Stimulated activated effector memory CD8-positive, alpha-beta T cell treated with anti-CD3 and anti-CD28 coated beads, Interleukin-12 subunit alpha, Interleukin-12 subunit beta, amount 100 ng/mL, for 72 hours (primary cell): ENCODE data around the gene PTER.

ENCODE experiments used
- ATAC-seq: fragments of 150-1000 bp; cut with Tn5 transposase; 2 replicates; pipeline ENCODE4 v1.10.0; 2021
- DNase-seq, 2 donors: peaks; one replicate each; pipeline ENCODE4 v3.0.0; 2021 to 2022; ENCODE audit warnings: low spot score in 2 of 2
- H3K27ac Mint-ChIP-seq: one replicate; pipeline ENCODE4 v1.8.0; 2022; ENCODE audit warnings: mild to moderate bottlenecking, mixed read lengths
- H3K36me3 Mint-ChIP-seq: one replicate; pipeline ENCODE4 v1.8.0; 2022; ENCODE audit warnings: mild to moderate bottlenecking, mixed read lengths
- H3K4me1 Mint-ChIP-seq: one replicate; pipeline ENCODE4 v1.8.0; 2022; ENCODE audit warnings: mixed read lengths
- H3K4me3 Mint-ChIP-seq: one replicate; pipeline ENCODE4 v1.8.0; 2022; ENCODE audit warnings: mild to moderate bottlenecking, mixed read lengths
- H3K9me3 Mint-ChIP-seq: one replicate; pipeline ENCODE4 v1.8.0; 2022; ENCODE audit warnings: mixed read lengths

PTER gene

DNA sequence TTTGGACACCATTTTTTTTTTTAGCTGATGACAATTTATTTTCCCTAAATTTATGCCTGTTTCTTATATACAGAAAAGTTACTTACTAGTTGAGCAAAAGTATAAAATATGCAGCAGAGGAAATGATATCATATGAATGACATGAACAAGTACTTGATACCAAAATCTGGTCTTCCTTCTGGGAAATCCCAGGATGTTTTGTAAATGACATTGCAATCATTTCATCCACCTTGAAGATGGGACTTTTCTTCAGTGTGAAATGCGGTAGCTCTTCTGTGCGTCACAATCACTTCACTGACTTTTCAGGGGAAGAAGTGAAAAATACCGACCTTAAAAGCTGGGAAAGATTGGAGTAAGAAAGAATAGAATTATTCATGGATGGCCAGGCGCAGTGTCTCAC lies 61.1 kb downstream of the PTER start:
- ATAC-seq (no peak), DNase-seq (no peak)

DNA sequence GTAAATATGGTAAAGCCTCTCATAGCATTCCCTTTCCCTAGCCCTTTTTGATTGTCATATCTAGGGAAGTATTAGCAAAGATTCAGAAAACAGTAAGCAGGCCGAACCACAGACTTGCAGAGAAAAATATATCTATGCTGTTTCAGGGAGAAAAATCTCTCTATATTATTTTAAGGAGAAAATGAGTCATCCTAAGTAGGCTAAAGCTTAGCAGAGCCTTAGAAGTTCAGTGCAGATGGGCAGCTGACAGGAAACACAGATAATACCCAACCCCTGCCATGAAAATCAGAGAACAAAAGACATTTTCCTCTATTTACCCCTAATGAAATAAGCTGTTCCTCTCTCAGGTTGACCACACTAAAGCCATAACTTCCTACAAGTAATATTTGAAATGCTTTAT lies 68.4 kb downstream of the PTER start:
- peaks cover 5% of the 10 kb centered on the region for H3K4me1 Mint-ChIP-seq
- peaks cover 5% of the 10 kb centered on the region for H3K36me3 Mint-ChIP-seq
- no peak overlapping the region for H3K27ac Mint-ChIP-seq
- ATAC-seq (no peak), DNase-seq (no peak)
- H3K4me3 Mint-ChIP-seq, result no peak overlapping the region
- H3K9me3 Mint-ChIP-seq, result no peaks in the 10 kb centered on the region

More for the DNA sequence above, 61.1 kb downstream of the PTER start:
- no peaks in the 10 kb centered on the region for H3K9me3 Mint-ChIP-seq
- no peak overlapping the region for H3K4me3 Mint-ChIP-seq
- H3K36me3 Mint-ChIP-seq, result peaks cover 7% of the 10 kb centered on the region
- peaks cover 11% of the 10 kb centered on the region for H3K4me1 Mint-ChIP-seq
- H3K27ac Mint-ChIP-seq, result no peak overlapping the region

DNA sequence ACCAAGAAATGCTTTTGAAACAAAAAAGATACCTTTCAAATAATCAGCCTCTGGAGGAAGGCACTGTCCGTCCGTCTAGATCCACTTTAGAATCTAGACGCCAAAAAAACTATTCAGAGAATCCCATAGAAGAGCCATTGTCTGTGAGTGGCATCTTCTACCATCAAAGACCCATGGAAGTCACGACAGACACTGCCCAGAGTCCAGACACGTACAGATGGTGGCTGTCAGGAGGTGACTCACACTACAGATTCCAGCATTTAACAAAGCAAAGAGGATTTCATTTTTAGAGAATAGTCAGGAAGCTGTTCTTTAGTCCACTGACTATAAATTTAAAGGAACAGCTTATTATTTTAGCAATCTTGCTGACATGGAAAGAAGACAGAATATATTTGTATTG lies 73.2 kb downstream of the PTER start:
- H3K4me1 Mint-ChIP-seq, result no peaks in the 10 kb centered on the region
- no peak overlapping the region for H3K27ac Mint-ChIP-seq
- DNase-seq, result no peak
- no peaks in the 10 kb centered on the region for H3K9me3 Mint-ChIP-seq
- ATAC-seq, result no peak
- H3K36me3 Mint-ChIP-seq, result peaks cover 21% of the 10 kb centered on the region
- no peak overlapping the region for H3K4me3 Mint-ChIP-seq

DNA sequence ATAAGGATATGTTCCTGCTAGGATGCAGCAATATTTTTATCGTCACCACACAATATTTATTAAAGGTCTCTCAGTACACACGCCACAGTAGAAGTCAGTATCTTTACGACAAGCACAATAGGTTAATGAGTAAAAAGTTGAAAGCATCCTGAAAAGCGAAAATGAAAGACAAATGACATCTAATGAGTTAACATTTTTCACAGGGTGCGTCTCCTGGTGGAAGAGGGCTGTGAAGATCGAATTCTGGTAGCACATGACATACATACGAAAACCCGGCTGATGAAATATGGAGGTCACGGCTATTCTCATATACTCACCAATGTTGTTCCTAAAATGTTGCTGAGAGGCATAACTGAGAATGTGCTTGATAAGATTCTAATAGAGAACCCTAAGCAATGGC lies 74.0 kb downstream of the PTER start:
- H3K4me1 Mint-ChIP-seq, result no peaks in the 10 kb centered on the region
- no peak for DNase-seq
- ATAC-seq, result no peak
- H3K36me3 Mint-ChIP-seq, result peaks cover 21% of the 10 kb centered on the region
- H3K4me3 Mint-ChIP-seq, result no peak overlapping the region
- no peak overlapping the region for H3K27ac Mint-ChIP-seq
- no peaks in the 10 kb centered on the region for H3K9me3 Mint-ChIP-seq

DNA sequence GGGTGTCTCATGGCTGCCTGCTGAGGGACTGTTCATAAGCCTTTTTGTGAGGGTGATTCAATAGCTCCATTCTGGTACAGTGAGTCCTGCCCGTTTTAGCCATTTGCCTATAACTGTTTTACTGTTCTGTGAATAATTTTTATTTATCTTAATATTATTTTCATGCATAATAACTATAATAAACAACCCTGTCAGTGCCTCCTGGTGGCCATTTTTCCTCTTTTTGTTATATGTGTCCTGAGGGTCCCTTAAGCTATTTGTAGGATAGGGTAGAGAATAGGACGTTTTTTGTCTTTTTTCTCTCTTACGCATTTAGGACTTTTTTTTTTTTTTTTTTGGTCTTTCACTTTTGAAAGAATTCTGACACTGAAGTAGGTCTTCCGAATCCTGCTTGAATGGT lies 82.0 kb downstream of the PTER start:
- peak overlapping the region; percentile 74 for H3K4me3 Mint-ChIP-seq
- peaks cover 7% of the 10 kb centered on the region for H3K36me3 Mint-ChIP-seq
- peaks cover 8% of the 10 kb centered on the region for H3K4me1 Mint-ChIP-seq

DNA sequence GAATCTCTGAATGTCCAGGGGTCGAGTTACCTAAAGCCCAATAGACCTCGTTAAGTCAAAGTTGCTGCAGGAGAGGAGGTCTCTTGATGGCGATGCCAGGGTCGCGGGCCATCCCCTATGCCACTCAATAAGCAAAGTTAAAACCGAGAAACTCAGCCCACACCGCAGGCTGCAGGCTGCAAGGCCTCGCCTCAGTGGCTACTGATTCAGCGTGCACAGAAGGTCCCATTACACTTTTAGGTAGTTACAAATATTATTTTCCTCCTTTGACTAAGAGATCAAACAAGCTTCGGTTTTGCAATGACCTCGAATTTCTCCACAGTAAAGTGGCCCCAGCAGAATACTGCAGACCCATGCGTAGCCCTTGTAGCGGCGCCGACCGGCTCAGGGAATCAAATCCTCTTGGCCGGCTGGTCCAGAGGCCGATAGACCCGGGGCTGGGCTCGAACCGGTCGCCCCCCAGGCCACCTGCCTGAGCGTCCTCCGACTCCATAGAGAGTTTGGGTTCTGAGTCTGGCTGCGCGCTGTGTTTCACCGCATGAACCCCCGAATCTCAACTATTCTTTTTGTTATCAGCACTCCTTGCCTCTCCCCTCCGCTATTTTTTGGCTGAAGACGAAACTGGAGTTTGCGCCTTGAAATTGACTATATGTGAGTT lies 82.6 kb downstream of the PTER start:
- peaks cover 8% of the 10 kb centered on the region for H3K4me1 Mint-ChIP-seq
- no peak for ATAC-seq
- H3K4me3 Mint-ChIP-seq, result peak overlapping the region; percentile 74
- H3K9me3 Mint-ChIP-seq, result no peaks in the 10 kb centered on the region
- H3K36me3 Mint-ChIP-seq, result peaks cover 7% of the 10 kb centered on the region
- H3K27ac Mint-ChIP-seq, result no peak overlapping the region
- DNase-seq, result no peak

More for the DNA sequence above, 82.0 kb downstream of the PTER start:
- Mint-ChIP-seq H3K27ac (no peak overlapping the region), H3K9me3 (no peaks in the 10 kb centered on the region)
- ATAC-seq, result no peak
- no peak for DNase-seq

DNA sequence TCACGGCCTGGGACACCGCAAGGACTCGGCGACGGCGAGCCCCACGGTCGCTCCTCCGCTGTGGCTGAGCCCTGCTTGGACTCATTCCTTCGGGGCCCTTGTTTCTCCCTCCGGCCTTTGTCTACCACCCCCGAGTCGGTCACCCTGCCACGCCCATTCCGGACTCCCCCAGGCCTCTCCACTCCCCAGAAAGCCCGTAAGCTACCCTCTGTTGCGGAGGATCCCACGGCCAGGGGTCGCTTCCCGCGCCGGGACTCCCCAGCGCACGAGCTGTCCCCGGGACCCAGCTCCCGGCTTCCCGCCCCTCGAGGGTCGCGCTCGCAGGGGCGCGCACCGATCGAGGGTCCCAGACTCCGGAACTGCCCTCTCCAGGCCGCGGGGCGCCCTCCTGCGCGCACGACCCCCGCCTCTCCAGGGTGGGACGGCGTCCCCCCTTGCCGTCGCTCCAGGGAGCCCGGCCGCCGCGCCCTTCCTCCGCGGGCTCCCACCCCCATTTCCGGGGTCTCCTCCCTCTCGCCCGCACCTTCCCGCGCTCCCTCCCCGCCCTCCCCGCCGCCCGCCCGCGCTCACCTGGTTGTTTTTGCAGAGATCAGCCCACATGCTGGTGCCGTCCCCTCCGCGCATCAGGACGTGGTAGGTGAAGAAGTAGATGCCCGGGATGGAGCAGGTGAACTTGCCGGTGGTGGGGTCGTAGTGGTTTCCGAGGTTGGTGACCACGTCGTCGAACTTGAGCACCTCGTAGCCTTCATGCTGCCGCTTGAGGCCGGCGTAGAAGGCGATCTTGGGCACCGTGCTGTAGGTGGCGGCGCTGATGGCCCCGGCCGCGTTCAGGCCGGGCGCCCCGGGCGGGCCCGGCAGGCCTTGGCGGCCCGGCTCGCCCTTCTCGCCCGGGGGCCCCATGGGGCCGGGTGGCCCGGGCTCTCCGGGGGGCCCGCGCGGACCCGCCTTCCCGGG lies 83.4 kb downstream of the PTER start:
- Mint-ChIP-seq H3K9me3 (no peaks in the 10 kb centered on the region), H3K4me1 (peaks cover 8% of the 10 kb centered on the region), H3K27ac (no peak overlapping the region), H3K36me3 (peaks cover 12% of the 10 kb centered on the region), H3K4me3 (peak overlapping the region; percentile 74)
- peak; percentile 51 for ATAC-seq
- DNase-seq, result peak in 1 of 2 donors; percentile 52

DNA sequence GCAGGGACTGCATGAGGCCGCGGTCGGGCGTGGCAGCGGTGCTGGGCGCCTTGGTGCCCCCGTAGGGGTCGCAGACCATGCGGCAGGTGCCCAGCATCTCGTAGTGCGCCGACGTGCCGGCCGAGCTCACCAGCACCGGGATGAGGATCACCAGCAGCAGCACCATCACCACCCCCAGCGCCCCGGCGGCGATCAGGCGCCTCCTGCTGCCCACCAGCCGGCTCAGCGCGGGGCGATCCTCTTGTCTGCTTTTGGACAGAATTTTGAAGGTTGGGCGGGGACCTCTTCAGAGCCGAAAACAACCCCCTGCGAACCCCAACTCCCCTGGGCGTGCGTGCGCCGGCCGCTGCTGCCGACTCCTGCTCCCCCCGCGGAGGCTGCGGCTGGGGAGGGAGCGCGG lies 84.1 kb downstream of the PTER start:
- peak overlapping the region; percentile 74 for H3K4me3 Mint-ChIP-seq
- H3K27ac Mint-ChIP-seq, result no peak overlapping the region
- H3K4me1 Mint-ChIP-seq, result peaks cover 8% of the 10 kb centered on the region

DNA sequence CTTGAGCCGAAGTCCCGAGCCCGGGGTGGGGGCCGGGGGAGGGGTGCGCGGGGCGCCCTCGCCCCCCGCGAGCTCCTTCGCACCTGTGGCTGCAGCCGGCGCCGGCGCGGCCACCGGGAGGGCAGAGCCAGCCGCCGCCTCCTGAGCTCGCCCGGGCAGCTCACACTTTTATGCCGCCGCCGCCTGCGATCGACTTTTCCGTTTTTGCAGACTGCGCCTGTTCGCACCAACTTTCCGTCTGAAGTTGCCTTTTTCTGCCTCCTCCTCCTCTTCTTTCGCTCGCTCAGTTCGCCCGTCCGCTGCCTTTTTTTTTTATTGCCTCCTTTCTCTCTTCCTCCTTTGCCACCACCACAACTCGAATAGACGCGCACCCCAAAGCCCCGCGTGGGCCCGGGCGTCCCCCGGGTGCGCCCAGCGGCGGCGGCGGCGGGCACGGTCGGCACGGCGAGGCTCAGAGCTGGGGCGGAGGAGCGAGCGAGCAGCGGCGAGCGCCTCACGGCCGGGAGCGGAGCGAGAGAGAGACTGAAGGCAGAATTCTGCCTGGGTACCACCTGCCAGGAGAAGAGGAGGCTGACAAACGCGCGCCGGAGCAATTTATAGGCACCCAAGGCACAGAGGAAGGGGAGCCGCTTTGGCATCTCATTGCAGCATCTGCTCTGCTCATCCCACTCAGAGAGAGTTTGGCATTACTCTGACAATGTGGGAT lies 84.7 kb downstream of the PTER start, which contains the start of gene C1QL3:
Gene C1QL3, minus strand, starts transcription at position 569 of the 706 bp plus-strand sequence. CDS start 814 bp downstream, outside the sequence.
- ATAC-seq (peak; percentile 69), DNase-seq (peak; percentile 9 to 60)
- Mint-ChIP-seq H3K27ac (no peak within 1 kb of the TSS), H3K4me3 (peak within 1 kb of the TSS; percentile 74), H3K36me3 (peaks cover 12% of the 10 kb centered on the region), H3K4me1 (peaks cover 8% of the 10 kb centered on the region), H3K9me3 (no peaks in the 10 kb centered on the region)

More for the DNA sequence above, 84.1 kb downstream of the PTER start:
- DNase-seq, result peak; percentile 20 to 74
- no peaks in the 10 kb centered on the region for H3K9me3 Mint-ChIP-seq
- peak; percentile 76 for ATAC-seq
- peaks cover 12% of the 10 kb centered on the region for H3K36me3 Mint-ChIP-seq

DNA sequence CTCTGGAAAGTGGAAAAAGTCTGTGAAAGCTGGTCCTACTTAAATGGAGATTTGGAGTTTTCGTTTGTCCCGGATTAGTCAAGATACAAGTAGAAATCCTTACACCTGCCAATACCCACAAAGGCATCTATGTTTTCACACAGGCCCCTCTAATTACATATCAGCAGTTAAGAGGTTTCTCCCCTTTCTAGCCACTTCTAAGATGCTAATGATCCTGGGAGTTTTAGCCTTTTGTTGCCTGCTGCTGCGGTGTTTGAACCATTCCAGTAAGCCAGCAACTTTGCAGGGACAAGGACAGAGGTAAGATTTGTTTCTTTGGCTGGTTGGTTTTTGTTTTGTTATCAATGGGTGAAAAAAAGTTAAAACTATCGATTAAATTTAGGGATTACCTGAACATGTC lies 90.6 kb downstream of the PTER start:
- DNase-seq, result no peak
- no peak overlapping the region for H3K4me3 Mint-ChIP-seq

DNA sequence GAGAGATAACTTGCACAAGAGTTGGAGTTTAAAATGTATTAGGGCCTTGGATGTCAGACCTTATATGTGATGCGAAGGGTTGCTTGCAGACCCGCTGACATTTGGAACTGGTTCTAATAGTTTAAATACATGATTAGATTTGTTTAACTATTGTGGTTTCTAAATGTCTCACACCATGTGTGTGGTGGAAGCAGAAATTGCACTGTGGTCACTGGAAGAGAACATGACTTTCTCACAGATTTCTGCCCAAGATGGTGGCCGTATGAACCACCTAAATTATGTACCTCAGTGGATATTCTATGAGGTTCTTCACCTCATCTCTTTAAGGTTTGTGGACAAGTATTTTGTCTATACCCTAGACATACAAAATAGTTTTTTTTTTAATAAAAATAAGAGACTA lies 93.0 kb downstream of the PTER start:
- DNase-seq (no peak), ATAC-seq (no peak)
- Mint-ChIP-seq H3K9me3 (no peaks in the 10 kb centered on the region), H3K4me1 (peaks cover 6% of the 10 kb centered on the region), H3K4me3 (no peak overlapping the region), H3K27ac (no peak overlapping the region), H3K36me3 (peaks cover under 1% of the 10 kb centered on the region)

More for the DNA sequence above, 90.6 kb downstream of the PTER start:
- Mint-ChIP-seq H3K36me3 (peaks cover 5% of the 10 kb centered on the region), H3K9me3 (no peaks in the 10 kb centered on the region), H3K4me1 (peaks cover 6% of the 10 kb centered on the region), H3K27ac (no peak overlapping the region)
- ATAC-seq, result no peak

DNA sequence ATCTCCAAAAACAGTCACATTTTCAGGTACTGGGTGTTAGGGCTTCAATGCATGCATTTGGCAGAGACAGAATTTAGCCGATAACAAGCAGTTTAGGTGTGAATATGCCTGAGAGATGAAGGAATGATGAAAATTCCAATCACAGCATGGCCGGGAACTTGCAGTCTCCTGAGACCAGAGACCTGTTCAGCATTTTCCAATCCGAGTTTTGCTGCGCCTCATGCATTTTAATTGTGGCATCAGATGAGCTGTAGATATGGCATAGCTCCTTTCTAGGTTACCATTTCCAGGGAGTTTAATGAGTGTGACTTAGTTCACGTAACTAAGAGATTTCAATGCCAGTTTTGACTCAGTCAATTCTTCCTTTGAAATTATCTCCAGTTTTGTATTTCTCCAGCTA lies 99.3 kb downstream of the PTER start:
- Mint-ChIP-seq H3K27ac (no peak overlapping the region), H3K4me3 (no peak overlapping the region), H3K4me1 (no peaks in the 10 kb centered on the region), H3K9me3 (no peaks in the 10 kb centered on the region), H3K36me3 (no peaks in the 10 kb centered on the region)
- DNase-seq (no peak), ATAC-seq (no peak)

DNA sequence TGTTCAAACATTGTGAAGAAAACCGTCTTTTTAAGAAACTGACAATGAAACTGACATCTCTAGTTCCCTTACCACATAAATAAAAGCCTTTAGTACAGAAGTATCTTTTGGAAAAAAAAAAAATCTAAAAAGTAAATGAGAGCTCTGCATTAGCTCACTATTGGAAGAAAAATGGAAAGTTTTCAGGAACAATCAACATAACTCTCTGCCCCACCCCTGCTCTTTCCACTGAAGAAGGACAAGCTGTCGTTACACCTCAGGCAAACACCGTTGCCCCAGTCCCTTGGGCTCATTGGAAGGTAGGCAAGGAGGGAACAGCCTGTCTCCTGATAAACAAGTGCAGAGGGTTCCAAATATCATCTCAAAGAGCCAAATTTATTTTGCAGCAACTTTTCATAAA lies 107.3 kb downstream of the PTER start:
- H3K27ac Mint-ChIP-seq, result no peak overlapping the region
- H3K36me3 Mint-ChIP-seq, result no peaks in the 10 kb centered on the region
- H3K4me1 Mint-ChIP-seq, result no peaks in the 10 kb centered on the region
- no peak for ATAC-seq
- H3K9me3 Mint-ChIP-seq, result no peaks in the 10 kb centered on the region
- no peak for DNase-seq
- no peak overlapping the region for H3K4me3 Mint-ChIP-seq

DNA sequence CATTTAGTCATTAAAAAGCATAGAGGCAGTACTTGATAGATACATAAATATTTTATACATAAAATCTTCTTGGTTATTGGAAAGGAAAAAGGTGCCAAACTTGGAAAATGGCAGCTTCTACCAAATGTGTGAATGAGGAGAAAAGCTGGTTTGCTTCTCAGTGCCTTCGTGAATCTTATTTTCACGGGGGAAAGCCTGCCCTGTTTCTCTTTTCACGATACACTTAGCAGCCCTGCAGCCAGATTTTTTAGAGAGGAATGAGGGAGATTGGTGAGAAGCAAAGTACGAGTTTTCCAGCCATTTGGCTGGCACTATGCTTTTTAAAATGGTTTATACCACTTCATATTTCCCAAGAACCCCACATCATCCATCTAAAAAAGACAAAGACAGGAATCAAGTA lies 107.8 kb downstream of the PTER start:
- no peaks in the 10 kb centered on the region for H3K36me3 Mint-ChIP-seq
- ATAC-seq, result no peak
- no peak overlapping the region for H3K4me3 Mint-ChIP-seq
- no peak for DNase-seq
- H3K4me1 Mint-ChIP-seq, result no peaks in the 10 kb centered on the region
- no peaks in the 10 kb centered on the region for H3K9me3 Mint-ChIP-seq
- H3K27ac Mint-ChIP-seq, result no peak overlapping the region

DNA sequence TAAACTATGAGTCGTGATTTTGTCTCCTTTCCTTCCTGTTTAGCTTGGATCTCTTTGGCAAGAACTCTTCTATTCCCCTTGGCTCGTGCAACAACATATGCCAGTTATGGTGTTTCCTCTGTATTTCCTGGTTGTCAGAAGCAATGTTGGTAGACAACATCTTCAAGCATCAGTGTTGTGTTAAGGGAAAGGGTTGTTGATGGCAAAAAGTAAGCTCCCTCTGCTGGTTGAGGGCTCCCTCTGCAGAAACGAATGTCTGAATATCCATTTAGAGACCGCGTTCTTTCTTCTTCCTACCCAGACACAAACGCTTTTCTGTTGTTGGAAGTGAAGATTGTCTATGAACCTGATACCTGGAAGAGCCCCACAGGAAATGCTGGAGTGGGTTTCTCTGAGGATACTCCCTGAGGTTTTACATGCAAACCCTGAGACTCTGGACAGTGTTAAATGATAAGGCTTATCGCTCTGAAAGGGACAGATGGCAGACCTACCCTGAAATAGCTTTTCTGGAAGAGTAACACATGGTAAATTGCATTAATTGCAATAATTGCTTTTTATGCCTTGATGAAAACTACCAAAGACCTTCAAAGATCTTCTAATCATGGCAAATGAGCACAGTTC lies 108.4 kb downstream of the PTER start:
- Mint-ChIP-seq H3K4me3 (no peak overlapping the region), H3K9me3 (no peaks in the 10 kb centered on the region), H3K4me1 (no peaks in the 10 kb centered on the region), H3K36me3 (no peaks in the 10 kb centered on the region), H3K27ac (no peak overlapping the region)
- DNase-seq (no peak), ATAC-seq (peak; percentile 53)
